ENCODE results near the gene ITPR2. TPM values are rescaled to one million over a fixed set of nuclear protein-coding genes. Genes with fewer than 3 reads are reported as not detected.

Gene ITPR2
- total RNA-seq, 1 experiment from 2014 or later, result 14.3 TPM

DNA sequence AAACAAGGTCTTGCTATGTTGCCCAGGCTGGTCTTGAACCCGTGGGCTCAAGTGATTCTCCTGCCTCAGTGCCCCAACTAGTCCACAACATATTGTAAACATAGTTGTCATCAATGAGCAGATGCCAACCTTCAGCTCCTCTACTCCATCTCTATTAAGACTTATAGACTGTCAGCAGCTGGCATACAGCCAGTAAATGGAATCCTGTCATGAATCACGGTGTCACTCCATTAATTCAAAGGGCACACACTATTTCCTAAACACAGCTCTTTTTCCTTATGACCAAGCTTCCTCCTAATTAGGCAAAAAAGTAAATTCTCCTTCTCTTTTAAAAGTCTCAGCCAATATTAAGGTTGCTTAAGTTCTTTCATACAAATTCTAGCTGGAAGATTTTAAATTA lies 111.2 kb downstream of the ITPR2 start:
- DNase-seq (ENCODE audit: unreplicated experiment), result peak; percentile 66

DNA sequence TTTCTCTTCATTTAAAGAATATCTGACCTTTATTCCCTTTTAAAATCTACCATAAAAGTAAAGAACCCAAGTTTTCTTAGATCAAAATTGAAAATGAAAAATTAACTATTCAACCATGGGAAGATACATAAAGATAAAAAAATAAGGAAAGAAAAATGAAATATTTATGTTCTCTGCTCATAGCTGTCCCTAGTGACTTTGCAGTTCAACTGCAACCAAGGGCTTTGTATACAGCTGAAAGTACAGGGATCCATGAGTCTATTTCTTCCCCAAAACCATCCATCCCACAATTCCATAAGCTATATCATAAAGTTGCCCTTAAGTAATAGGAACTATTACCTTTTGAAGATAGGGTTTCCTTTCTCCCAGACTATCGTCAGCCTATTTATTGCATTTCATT lies 113.1 kb downstream of the ITPR2 start:
- ChIA-PET POLR2A (interaction anchor here (1.1 to 2.6 kb wide), 3 partner anchors 8 to 113 kb away, joined by 3 to 9 read pairs (median 3); partner anchors contain the start of gene ITPR2), CTCF (interaction anchor here (1.2 to 1.4 kb wide), 3 partner anchors 28 to 165 kb away, joined by 3 to 6 read pairs (median 4); no protein-coding TSS in a partner anchor)
- peaks cover 6% of the 10 kb centered on the region for H3K36me3 Mint-ChIP-seq (ENCODE audit: insufficient read depth, unreplicated experiment)
- peaks cover 25% of the 10 kb centered on the region for H3K4me1 Mint-ChIP-seq (ENCODE audit: insufficient read depth, unreplicated experiment)
- BruUV-seq (replicated peaks), result no TSS peak
- no peak overlapping the region for H3K27ac Mint-ChIP-seq (ENCODE audit: low read depth, unreplicated experiment)
- intact Hi-C loops (cut with micrococcal nuclease), result loop anchor here (5.0 kb wide), 1 partner anchor 112 kb away; the partner anchor contains the start of gene ITPR2
- TF ChIP-seq, protein P1, sequence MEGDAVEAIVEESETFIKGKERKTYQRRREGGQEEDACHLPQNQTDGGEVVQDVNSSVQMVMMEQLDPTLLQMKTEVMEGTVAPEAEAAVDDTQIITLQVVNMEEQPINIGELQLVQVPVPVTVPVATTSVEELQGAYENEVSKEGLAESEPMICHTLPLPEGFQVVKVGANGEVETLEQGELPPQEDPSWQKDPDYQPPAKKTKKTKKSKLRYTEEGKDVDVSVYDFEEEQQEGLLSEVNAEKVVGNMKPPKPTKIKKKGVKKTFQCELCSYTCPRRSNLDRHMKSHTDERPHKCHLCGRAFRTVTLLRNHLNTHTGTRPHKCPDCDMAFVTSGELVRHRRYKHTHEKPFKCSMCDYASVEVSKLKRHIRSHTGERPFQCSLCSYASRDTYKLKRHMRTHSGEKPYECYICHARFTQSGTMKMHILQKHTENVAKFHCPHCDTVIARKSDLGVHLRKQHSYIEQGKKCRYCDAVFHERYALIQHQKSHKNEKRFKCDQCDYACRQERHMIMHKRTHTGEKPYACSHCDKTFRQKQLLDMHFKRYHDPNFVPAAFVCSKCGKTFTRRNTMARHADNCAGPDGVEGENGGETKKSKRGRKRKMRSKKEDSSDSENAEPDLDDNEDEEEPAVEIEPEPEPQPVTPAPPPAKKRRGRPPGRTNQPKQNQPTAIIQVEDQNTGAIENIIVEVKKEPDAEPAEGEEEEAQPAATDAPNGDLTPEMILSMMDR (IDR thresholded peaks at IDR 0.05; ENCODE audit: unreplicated experiment), result no peak
- no peaks in the 10 kb centered on the region for H3K27me3 Mint-ChIP-seq (ENCODE audit: insufficient read depth, unreplicated experiment)
- no peak for DNase-seq (ENCODE audit: unreplicated experiment)
- no peak overlapping the region for H3K4me3 Mint-ChIP-seq (ENCODE audit: unreplicated experiment)
- H3K9me3 Mint-ChIP-seq (ENCODE audit: unreplicated experiment), result no peaks in the 10 kb centered on the region

More for the DNA sequence above, 111.2 kb downstream of the ITPR2 start:
- BruUV-seq (replicated peaks), result no TSS peak
- Mint-ChIP-seq H3K36me3 (ENCODE audit: insufficient read depth, unreplicated experiment) (no peaks in the 10 kb centered on the region), H3K4me3 (ENCODE audit: unreplicated experiment) (no peak overlapping the region), H3K27me3 (ENCODE audit: insufficient read depth, unreplicated experiment) (no peaks in the 10 kb centered on the region), H3K4me1 (ENCODE audit: insufficient read depth, unreplicated experiment) (peaks cover 34% of the 10 kb centered on the region), H3K27ac (ENCODE audit: low read depth, unreplicated experiment) (no peak overlapping the region), H3K9me3 (ENCODE audit: unreplicated experiment) (no peaks in the 10 kb centered on the region)
- TF ChIP-seq, protein P1 (IDR thresholded peaks at IDR 0.05; ENCODE audit: unreplicated experiment), result no peak
- intact Hi-C loops (cut with micrococcal nuclease), result loop anchor here (5.0 kb wide), 1 partner anchor 111 kb away; the partner anchor contains the start of gene ITPR2
- CTCF ChIA-PET, result interaction anchor here (0.8 to 1.0 kb wide), 3 partner anchors 10 to 123 kb away, joined by 3 to 5 read pairs (median 4); no protein-coding TSS in a partner anchor
- POLR2A ChIA-PET, result interaction anchor here (0.5 to 1.1 kb wide), 4 partner anchors 26 to 111 kb away, joined by 3 to 4 read pairs (median 4); partner anchors contain the start of gene ITPR2

DNA sequence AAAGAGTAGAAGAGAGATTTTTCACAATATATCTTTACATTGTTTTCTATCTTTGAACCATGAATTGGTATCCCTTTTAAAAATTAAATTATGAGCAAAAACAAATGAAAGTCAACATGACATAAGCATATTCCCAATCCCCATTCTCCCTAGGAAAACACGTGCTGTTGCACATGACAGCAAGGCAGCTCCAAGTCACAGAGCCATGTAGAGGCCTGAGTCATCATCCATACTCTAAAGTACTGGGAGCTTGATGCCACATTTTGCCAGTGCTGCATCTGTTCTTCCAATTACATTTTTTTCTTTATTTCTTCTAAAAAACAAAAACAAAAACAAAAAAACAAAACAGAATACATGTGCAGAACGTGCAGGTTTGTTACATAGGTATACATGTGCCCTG lies 115.2 kb downstream of the ITPR2 start:
- Mint-ChIP-seq H3K36me3 (ENCODE audit: insufficient read depth, unreplicated experiment) (peaks cover 9% of the 10 kb centered on the region), H3K27me3 (ENCODE audit: insufficient read depth, unreplicated experiment) (no peaks in the 10 kb centered on the region), H3K4me3 (ENCODE audit: unreplicated experiment) (no peak overlapping the region), H3K4me1 (ENCODE audit: insufficient read depth, unreplicated experiment) (peaks cover 11% of the 10 kb centered on the region), H3K9me3 (ENCODE audit: unreplicated experiment) (no peaks in the 10 kb centered on the region), H3K27ac (ENCODE audit: low read depth, unreplicated experiment) (no peak overlapping the region)
- POLR2A ChIA-PET, result interaction anchor here (1.1 kb wide), 1 partner anchor 105 kb away, joined by 3 read pairs; no protein-coding TSS in a partner anchor
- CTCF ChIA-PET, result interaction anchor here (0.7 kb wide), 1 partner anchor 128 kb away, joined by 3 read pairs; no protein-coding TSS in a partner anchor
- TF ChIP-seq, protein P1 (IDR thresholded peaks at IDR 0.05; ENCODE audit: unreplicated experiment), result no peak
- no peak for DNase-seq (ENCODE audit: unreplicated experiment)
- no TSS peak for BruUV-seq (replicated peaks)
- intact Hi-C loops (cut with micrococcal nuclease), result no loop called here

GRCh38 chr12:26715232-26715631 lies 117.8 kb downstream of the ITPR2 start:
- DNase-seq (ENCODE audit: unreplicated experiment), result no peak
- Mint-ChIP-seq H3K27ac (ENCODE audit: low read depth, unreplicated experiment) (no peak overlapping the region), H3K27me3 (ENCODE audit: insufficient read depth, unreplicated experiment) (no peaks in the 10 kb centered on the region), H3K4me1 (ENCODE audit: insufficient read depth, unreplicated experiment) (peaks cover 5% of the 10 kb centered on the region), H3K4me3 (ENCODE audit: unreplicated experiment) (no peak overlapping the region), H3K36me3 (ENCODE audit: insufficient read depth, unreplicated experiment) (peaks cover 9% of the 10 kb centered on the region), H3K9me3 (ENCODE audit: unreplicated experiment) (no peaks in the 10 kb centered on the region)
- BruUV-seq (replicated peaks), result no TSS peak
- ChIA-PET CTCF (interaction anchor here (0.8 to 1.4 kb wide), 4 partner anchors 15 to 170 kb away, joined by 3 to 4 read pairs (median 3); no protein-coding TSS in a partner anchor), POLR2A (no interaction called here)
- TF ChIP-seq, protein P1 (IDR thresholded peaks at IDR 0.05; ENCODE audit: unreplicated experiment), result no peak
- intact Hi-C loops (cut with micrococcal nuclease), result no loop called here
